GM19467 (cell line): Measurements from ENCODE around the gene RAP1GAP2.

ENCODE experiments used
- ATAC-seq: cut with Tn5 transposase; IDR thresholded peaks from one replicate; pipeline ENCODE4 v1.9.1; 2021; ENCODE audit warnings: mild to moderate bottlenecking, moderate library complexity; ENCODE audit not compliant: unreplicated experiment

Gene RAP1GAP2

DNA sequence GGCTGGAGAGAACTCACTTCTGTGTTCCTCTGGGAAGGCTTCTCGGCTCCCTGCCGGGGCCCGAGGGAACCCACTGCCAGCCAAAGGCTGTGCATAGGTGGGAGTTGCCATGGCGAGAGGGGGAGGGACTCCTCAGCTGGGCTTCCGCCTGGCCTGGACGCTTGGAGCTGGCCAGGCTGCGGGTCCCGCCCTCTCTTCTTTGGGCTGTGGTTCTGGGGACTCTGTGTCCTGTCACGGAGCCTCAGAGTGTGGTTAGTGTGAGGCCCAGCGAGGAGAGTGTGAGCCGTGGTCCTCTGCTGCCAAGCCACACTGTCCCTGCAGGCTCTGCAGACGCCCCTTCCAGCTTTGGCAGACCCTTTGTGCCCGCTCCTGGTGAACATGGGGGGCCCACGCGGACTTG lies 144.1 kb downstream of the RAP1GAP2 start:
- ATAC-seq, result no peak

DNA sequence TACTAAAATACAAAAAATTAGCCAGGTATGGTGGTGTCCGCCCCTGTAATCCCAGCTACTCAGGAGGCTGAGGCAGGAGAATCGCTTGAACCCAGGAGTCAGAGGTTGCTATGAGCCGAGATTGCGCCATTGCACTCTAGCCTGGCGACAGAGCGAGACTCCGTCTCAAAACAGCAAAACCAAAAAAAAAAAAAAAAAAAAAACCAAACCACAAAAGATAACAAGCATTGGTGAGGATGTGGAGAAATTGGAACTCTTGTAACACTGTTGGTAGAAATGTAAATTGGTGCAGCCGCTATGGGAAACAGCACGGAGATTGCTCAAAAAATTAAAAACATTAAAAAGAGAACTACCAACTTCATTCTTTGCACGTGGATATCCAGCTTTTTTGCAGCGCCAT lies 147.7 kb downstream of the RAP1GAP2 start:
- no peak for ATAC-seq

DNA sequence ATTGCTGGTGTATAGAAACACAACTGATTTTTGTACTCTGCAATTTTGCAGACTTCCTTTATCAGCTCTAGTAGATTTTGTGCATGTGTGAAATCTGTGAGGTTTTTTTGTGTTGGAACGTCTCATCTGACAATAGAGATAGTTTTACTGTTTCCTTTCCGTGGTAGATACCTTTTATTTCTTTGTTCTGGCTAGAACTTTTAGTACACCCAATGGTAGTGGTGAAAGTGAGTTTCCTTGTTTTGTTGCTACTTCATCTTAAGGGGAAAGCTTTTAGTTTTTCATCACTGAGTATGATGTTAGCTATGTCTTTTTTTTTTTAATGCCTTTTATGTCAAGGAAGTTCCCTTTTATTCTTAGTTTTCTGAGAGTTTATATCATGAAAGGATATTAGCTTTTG lies 149.1 kb downstream of the RAP1GAP2 start:
- no peak for ATAC-seq

DNA sequence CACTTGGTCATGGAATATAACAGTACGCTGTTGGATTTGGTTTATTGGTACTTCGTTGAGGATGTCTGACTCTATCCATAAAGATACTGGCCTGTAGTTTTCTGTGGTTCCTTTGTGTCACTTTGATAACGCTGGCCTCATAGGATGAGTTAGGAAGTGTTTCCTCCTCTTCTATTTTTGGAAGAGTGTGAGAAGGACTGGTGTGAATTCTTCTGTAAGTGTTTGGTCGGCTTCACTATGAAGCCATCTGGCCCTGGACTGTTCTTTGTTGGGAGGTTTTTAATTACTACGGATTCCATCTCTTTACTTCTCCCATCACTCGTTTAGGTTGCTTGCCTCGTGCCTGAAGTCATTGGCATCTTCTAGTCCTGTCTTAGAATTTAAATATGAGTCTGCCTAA lies 149.9 kb downstream of the RAP1GAP2 start:
- no peak for ATAC-seq

DNA sequence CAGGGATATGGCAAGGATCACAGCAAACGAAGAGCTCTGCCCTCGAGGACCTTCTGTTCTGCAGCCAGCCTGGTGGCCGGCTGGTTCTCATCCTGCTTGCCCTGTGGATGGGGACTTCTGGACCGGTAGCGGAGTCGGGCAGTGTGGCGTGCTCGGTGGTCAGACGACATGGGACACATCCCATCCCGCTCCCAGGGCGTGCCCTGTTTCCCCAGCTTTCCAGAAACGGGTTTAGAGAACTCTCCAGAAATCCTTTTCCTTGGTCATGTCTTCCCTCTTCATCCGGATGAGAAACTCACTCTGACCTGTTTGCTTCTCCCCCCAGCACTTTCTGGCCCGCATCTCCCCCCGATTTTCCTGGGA lies 151.3 kb downstream of the RAP1GAP2 start:
- no peak for ATAC-seq

DNA sequence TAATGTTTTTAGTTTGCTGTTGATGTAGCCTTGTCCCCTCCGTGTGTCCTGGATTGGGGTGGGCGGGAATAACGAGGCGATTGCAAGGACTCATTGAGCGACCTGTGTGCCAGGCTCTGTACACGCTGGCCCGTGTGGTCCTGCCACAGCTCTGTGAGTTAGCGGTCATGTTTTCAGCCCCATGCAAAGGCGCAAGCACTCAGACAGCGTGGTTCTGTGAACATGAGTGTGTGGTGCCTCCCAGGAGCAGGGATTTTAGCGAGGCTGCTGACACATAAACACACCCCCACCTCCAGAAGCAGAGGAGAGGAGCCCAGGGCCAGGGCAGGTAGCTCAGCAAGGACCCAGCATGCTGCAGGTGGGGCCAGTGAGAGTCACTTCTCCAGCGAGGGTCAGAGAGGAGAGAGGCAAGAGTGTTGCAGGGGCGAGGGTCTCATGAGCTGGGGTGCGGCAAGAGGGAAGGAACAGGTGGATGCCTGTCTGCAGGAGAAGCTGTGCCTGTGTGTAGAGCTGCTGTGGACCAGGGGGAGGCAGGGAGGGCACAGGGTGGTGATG lies 151.8 kb downstream of the RAP1GAP2 start:
- ATAC-seq, result no peak

DNA sequence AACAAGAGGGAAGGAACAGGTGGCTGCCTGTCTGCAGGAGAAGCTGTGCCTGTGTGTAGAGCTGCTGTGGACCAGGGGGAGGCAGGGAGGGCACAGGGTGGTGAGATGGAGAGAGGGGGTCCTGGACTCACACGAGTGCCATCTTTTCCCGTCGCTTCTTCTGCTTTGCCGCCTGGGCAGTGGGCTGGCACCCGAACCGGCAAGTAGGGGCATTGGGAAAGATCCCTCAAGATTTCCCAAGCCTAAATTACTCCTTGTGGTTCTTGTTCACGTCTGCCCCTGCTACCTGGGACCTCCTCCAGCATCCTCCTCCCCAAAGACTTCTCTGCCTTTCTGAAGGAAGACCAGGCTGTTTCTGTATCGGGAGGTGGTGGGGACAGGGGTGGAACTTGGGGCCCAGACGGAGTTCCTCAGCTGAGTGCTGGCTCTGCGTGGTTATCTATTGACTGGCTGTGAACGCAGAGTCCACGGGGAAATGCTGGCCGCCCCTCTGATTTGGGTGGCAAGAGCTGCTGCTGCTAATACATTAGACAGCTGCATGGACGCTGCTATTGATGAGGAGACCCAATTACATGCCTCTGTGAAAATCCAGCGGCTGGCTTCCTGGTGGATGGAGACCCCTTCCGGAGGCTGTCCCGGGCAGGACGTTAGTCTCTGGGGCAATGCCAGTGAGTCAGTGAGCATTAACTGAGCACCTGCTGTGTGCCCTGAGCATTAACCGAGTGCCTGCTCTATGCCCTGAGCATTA lies 152.7 kb downstream of the RAP1GAP2 start:
- ATAC-seq, result no peak

DNA sequence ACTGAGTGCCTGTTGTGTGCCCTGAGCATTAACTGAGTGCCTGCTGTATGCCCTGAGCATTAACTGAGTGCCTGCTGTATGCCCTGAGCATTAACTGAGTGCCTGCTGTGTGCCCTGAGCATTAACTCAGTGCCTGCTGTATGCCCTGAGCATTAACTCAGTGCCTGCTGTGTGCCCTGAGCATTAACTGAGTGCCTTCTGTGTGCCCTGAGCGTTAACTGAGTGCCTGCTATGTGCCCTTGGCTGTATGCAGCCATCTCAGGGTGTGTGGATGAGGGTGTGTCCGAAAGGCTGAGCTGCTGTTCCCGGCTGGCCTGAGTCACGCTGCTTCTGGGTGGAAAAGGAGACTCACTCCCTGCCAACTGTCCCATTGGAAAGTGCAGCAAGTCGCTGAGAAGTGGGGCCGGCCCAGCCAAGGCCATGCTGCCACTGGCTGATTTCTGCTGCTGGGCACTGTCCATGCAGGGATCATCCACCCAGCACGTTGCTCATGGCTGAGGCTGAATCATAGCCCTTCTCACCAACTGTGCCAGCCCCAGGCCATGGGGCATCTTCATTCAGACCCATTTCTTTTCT lies 153.3 kb downstream of the RAP1GAP2 start:
- ATAC-seq, result no peak

DNA sequence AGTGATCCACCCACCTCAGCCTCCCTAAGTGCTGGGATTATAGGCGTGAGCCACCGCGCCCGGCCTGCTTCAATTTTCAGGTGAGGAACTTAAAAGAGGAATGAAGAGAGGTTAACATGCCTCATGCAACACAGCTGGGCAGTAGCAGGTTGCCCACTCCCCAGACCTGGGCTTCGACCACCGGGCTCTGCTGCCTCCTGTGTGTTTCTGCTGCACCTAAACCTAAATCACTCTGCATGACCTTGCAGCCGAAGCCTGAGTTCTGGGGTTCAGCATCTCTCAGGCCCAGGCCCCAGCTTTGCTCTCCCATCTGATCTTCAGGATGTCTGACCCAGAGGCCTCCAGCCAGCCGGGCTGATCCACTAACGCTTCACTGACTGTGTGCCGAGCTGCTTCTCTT lies 154.6 kb downstream of the RAP1GAP2 start:
- ATAC-seq, result no peak

DNA sequence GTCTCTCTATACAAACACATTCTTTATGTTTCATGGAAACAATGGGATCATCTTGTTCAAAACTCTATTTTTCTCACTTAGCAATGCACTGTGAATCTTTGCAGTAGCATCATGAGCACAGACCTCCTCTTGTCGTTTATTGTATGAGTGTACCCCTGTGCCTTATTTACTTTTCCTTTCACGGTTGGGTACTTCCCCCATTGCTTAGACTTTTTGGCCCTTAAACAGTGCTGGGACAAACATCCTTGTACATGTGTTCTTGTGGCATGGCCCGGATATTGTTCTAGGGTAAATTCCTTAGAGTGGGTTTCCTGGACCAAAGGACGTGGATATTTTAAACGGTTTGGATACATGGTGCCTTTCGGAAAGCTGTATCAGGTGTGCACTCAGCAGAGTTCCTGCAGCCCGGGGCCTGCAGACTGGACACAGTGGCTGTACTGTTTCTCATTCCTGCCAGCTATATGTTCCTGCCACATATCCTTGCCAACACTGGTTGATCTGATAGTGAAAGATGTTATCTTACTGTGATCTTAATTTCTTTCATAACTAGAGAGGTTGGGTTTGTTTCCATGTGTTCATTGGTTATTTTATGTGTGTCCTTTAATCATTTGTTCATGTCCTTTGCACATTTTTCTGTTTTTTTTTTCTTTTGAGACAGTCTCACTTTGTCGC lies 156.1 kb downstream of the RAP1GAP2 start:
- no peak for ATAC-seq

DNA sequence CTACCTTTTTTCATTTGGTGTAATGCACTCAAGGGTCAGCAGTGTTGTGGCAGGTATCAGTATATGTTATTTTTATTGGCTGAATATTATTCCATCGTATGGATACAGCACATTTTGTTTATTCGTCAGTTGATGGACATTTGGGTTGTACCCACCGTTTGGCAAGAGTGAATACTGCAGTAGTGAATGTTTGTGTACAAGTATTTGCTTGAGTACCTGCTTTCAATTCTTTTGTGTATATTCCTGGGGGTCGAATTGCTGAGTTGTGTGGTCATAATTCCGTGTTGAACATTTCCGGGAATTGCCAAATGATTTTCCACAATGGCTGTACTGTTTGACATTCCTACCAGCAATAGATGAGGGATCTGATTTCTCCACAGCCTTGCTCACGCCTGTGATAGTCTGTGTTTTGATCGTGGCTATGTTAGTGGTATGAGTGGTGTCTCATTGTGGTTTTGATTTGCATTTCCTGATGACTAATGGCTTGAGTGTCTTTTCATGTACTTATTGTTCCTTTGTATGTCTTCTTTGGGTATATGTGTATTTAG lies 158.7 kb downstream of the RAP1GAP2 start:
- no peak for ATAC-seq

DNA sequence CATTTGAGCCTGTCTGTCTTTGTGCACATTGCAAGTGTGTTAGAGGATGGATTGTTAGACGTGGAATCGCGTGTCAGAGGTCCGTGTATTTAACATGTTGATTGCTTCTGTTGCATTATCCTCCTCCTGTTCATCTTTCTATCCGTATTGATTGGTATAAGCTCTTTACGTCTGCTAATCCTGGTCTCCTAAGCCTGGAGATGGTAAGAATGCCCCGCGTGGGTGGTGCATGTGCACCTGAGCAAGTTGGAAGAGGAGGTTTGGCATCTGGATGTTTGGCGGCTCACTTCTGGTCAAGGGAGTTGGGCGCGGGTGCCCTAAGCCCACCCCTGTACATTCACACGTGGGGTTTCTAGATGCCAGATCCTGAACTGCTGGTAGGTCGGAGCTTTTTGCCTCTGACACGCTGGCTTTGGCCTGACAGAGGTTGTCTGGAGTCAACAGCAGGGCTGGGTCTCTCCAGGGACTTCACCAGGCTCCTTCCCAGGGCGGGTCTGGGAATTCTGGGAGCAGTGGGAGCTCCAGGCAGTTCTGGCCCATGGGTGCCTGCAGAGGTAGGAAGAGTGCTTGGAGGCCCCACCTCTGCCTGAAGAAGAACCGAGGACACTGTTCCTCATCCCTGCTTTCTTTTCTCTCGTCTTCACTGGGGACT lies 159.8 kb downstream of the RAP1GAP2 start:
- no peak for ATAC-seq

DNA sequence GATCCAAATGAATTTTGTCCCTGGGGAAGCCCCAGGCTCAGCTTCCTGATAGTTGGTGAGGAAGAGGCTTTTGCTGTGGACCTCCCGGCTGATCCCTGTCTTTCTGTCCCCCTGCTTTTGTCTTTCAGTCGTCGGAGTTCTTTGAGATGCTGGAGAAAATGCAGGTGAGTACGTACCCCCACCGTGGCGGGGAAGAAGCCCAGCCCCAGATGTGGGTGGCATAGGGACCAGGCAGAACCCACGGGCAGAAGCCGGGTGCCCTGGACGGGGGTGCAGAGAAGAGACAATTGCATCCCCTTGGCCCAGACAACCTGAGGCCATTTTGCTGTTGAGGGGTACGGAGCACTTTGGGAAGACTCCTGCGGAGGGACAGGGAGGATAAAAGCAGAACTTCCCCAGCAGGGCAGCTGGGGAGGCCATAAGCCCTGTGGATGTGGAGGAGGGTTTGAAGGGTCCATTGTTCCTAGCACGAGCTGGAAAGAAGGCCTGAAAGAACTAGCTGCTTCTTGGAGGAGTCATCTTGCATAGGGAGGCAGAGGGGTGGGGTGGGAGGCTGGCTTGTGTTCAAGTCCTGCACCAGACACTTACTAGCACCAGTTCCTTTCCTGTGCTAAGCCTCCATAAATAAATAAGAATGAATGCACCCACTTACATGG lies 161.5 kb downstream of the RAP1GAP2 start:
- no peak for ATAC-seq

DNA sequence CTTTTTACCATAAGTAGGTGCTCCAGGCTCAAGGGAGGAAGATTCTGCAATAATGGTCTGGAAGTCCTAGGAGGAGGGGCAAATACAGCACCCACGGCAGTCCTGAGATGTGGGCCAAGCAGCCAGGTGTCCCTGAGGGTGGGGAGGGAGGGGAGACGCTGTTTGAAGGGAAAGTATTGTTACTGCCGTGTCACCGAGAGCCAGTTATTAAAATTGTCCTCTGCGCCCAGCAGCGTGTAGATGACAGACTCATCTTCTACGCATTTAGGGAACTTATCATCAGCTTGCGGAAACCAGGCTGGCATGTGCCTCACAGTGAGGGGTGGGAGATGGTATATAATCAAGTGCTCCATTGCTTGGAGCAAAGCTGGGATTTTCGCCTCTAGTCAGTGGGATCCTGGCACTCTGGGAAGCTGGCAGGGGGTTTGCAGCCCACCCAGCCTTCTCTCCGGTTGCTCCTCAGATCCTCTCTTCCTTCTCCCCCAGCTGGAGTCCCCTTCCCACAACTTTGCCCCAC lies 162.5 kb downstream of the RAP1GAP2 start:
- no peak for ATAC-seq

DNA sequence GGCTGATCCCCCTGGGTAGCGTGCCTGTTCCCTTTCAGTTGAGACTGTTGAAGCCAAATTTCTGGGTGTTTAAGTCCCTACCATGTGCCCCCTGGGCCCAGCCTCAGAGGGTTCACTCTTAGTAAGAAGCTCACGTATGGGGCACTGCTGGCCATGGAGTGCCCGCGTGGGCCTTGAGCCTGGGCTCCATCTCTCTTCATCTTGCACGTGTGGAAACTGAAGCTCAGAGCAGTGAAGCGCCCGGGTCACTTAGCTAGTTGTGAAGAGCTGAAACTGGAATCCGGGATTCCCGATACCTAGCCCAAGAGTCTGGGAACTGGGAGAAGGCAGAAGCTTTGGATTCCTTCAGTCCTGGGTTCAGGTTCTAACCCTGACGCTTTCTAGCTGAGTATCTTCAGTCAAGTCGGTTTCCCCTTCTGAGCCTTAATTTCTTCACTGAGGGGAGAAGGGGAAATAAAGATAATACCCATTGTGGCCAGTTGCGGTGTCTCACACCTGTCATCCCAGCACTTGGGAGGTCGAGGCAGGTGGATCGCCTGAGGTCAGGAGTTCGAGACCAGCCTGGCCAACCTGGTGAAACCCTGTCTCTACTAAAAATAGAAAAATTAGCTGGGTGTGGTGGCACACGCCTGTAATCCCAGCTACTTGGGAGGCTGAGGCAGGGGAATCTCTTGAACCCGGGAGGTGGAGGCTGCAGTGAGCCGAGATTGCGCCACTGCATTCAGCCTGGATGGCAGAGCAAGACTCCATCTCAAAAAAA lies 163.3 kb downstream of the RAP1GAP2 start:
- no peak for ATAC-seq

DNA sequence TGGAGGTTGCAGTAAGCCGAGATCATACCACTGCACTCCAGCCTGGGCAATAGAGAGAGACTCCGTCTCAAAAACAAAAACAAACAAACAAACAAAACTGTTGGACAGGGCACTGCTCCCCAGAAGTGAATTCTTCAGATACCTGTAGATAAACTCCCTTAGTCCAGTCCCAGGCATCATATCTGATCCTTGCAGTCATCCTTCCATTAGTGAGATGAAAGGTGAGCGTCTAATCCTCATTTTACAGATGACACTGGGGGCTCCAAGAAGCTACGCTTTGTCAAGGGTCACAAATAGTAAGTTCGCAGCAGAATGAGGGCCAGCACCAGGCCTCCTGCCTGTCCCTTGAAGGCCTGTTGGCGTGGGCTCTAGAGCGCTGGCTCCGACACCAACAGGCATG lies 165.2 kb downstream of the RAP1GAP2 start:
- ATAC-seq, result no peak

DNA sequence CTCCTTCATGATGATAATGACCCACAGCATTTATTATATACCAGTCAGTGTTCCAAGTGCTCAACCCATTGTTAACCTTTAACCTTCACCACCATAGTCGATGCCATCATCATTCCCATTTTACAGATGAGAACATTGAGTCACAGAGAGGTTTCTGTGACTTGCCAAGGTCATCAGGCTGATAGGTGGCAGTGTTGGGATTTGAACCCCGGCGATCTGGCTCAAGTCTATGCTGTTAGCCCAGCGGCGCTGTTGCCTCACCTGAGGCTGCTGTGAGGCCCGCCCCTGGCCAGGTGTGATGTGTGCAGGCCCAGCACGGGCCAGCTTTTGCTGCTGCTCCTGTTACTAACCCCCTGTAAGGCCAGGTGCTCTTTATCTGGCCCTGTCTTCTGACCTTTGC lies 166.0 kb downstream of the RAP1GAP2 start:
- no peak for ATAC-seq

DNA sequence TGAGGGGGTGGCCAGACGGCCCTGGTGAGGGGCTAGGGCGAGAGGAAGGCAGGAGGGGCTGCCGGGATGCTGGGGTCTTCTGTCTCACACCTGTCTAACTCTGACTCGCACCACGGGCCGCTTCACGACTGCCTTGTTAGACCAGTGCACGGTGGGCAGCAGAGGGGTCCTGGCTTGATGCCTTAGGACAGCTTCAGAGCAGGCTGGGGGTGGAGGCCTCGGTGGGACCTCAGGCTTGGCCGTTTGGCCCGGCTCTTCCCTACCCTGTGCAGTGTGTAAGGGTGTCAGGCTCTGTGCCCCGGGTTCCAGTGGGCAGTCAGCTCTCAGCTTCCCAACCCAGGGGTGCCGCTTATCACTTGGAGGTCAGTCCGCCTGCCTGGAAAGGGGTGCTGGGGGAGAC lies 166.5 kb downstream of the RAP1GAP2 start:
- no peak for ATAC-seq

DNA sequence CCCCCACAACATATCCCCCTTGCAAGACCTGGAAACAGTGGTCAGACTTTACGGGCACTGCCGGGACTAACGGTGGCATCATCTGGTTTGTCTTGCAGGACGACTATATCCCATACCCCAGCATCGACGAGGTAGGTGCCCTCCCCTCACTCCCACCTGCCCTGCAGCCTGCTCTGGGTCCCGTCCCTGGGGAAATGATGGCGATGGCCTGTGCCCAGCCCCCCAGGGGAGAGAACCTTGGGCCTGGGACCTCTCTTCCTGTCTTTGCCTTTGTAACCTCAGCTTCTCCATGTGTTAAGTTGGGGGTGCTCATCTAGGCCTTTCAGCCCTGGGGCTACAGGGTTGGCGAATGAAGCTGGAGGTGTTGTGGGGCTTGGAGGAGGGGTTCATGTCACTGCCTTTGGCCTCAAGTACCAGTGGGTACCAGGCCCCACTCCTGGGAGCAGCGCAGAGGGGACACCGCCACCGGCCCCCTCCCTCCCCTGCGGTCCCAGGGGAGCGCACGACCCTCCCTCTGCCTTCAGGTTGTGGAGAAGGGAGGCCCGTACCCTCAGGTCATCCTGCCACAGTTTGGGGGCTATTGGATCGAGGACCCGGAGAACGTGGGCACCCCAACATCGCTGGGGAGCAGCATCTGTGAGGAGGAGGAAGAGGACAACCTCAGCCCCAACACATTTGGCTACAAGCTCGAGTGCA lies 167.2 kb downstream of the RAP1GAP2 start:
- ATAC-seq, result no peak
